ENCODE measurements around the gene LOX.

Gene LOX

DNA sequence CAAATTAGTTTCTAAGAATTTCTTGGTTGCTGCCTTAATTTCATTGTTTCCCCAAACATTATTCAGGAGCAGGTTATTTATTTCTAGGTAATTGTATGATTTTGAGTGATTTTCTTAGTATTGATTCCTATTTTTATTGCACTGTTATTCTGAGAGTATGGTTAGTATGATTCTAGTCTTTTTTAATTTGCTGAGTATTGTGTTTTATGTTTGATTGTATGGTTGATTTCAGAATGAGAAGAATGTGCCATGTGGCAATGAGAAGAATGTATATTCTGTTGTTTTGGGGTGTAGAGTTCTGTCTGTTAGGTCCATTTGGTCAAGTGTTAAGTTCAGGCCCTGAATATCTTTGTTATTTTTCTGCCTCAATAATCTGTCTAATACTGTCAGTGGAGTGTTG, 27.1 kb downstream of the LOX start:
- no peak for DNase-seq

DNA sequence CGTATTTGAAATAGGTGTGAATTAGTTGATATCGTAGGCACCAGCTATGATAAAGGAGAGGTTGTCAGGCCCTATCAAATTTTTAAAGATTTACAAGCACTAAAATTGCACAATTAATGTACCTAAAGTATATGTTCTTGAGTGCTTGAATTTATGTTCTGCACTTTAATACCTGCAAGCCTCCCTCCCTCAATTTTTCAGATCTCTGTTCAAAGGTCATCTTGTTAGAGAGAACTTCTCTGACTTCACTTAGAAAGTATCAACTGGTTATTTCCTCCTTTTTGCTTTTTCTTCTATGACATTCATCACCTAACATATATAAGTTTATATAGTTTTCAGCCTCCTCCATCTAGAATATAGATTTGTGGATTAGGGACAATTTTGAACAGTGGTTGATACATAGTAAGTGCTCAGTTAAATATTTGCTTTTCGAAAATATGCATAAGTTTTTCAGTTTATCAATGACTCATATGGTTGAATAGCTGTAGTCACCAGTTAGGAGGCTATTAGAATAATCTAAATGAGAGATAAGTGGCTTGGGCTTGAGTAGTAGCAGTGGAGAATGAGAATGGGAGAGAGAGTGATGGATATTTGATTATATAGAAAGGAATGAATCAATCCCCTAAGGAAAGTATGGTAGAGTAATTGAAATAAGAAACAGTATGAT, 37.3 kb downstream of the LOX start:
- DNase-seq = no peak

DNA sequence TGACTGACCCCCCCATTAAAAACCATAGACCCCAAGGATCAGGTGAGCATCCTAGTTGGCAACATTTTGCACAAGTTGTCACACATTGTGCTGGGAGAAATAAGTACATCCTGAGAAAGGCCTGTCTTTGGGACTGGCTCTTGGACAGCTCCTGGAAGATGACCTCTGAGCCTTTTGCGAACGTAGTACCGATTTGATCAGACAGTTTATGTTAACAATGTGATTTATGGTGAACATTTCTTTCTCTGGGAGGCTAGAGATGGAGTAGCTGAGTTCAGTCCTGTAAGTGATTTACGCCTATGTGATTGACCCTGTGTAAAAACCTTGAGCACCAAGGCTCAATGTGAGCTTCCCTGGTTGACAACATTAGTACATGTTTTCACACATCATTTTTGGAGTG, 41.7 kb downstream of the LOX start:
- no peak for DNase-seq

DNA sequence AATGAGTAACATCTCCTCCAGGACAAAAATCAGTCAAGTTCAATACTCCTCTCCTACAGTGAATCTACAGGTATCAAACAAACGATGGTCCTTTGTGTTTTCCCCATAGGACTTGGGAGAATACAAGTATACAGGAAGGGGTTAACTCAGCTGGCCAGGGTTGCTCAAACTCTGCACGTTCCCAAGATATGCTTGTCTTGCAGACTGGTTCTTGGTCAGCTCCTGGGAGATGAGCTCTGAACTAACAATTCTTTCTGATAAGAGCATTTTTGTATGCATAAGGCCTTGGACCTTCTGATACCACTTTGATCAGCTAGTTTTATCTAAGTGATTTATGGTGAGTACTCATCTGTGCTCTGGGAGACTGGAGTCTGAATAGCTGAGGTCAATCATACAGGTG, 42.1 kb downstream of the LOX start:
- no peak for DNase-seq

DNA sequence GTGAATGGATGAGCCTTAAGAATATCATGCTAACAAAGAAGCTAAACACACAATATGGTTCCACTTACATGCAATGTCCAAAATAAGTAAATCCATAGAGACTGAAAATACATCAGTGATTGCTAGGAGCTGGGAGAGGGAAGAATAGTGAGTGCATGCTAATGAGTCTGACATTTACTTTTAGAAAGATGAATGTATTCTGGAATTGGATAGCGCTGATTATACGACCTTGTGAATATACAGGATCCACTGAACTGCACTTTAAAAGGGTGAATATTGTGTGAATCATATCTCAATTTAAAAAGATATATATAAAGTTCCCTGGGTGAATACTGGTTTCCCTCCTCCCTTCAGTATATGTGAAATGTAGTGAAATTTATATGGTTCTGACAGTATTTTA, 46.2 kb downstream of the LOX start:
- no peak for DNase-seq

DNA sequence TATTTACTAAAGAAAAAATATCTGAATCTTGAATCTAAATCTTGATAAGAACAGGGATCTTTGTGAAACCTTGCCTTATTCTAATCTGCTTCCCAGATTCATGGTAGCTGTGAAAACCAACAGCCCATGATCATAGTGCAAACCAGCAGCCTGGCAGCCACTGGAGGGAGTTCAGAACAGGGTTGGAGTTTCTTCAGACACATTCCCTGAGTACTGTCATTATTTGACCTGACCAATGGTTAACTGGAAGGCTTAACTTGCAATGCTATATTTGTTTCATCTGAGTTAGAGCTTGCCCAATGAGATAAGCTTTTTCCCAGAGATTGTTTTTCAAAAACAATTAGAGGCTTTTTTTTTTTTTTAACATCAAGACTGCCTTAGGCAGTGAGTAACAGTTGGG, 47.8 kb downstream of the LOX start:
- DNase-seq = no peak

DNA sequence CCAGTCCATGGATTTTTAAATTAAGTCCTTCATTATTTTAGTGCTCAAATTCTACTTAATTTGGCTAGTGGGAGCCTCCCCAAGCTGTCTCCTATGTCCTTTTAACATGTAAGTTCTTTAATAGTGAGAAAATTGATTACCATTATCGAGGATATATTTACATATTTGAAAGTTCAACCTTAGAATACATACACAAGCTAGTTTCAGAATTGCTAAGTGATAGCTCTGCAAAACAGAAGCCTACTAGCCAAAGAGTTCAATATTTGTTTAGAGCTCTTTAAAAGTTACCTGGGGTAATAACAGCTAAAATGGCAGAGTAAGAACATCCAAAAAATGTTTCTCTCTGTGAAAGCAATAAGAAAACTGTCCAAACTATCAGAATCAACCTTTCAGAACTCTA, 48.2 kb downstream of the LOX start:
- no peak for DNase-seq

DNA sequence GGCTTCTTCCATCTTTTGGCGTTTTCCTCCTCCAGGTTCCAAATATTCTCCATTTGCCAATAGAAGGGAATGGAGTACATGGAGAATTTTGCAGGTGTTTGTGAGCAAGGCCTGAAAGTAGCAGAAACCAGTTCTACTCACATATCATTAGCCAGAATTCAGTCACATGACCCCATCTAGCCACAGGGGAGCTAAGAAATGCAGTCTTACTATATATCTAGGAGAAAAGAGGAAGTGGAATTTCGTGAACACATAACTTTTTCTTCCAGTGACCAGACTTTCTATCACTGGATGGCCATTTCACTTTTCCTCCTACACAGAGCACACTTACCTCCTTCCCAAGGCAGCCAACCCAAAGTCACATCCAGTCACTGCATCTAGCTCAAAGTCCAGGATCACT, 55.1 kb downstream of the LOX start:
- DNase-seq = no peak

DNA sequence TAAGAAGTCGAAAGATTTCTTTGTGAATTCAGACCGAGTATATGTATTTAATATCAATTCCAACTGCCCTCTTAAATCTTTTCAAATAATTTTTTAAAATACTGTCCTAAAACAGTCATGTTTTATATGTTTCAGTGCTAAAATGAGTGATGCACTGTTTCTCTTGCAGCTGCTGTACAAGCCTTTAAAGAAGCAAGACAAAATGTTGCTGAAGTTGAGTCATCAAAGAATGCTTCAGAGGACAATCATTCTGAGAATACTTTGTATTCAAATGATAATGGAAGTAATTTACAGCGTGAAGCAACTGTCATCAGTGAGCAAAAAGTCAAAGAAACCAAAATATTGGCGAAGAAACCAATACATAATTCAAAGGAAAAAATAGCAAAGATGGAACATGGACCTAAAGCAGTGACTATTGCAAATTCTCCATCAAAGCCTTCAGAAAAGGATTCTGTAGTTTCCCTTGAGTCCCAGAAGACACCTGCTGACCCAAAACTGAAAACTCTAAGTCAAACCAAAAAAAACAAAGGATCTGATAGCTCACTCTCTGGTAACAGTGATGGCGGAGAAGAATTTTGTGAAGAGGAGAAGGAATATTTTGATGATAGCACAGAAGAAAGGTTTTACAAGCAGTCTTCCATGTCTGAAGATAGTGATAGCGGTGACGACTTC, 58.0 kb downstream of the LOX start:
- no peak for DNase-seq

DNA sequence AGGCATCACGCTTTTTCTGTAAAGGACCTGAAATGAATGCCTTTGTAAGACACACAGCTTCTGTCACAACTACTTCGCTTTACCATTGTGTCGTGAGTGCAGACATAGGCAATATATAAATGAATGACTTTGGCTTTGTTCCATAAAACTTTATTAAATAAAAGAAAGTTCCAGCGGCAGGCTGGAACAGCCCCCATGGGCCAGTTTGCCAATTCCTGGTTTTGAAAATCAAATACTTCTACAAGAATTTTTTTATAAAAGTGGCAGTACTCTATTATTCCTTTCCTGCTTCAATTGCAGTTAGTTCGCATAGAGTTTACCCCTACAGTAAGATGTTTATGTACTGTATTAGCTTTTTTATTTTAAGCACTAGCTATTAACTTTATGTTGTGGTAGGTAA, 62.6 kb downstream of the LOX start:
- no peak for DNase-seq

DNA sequence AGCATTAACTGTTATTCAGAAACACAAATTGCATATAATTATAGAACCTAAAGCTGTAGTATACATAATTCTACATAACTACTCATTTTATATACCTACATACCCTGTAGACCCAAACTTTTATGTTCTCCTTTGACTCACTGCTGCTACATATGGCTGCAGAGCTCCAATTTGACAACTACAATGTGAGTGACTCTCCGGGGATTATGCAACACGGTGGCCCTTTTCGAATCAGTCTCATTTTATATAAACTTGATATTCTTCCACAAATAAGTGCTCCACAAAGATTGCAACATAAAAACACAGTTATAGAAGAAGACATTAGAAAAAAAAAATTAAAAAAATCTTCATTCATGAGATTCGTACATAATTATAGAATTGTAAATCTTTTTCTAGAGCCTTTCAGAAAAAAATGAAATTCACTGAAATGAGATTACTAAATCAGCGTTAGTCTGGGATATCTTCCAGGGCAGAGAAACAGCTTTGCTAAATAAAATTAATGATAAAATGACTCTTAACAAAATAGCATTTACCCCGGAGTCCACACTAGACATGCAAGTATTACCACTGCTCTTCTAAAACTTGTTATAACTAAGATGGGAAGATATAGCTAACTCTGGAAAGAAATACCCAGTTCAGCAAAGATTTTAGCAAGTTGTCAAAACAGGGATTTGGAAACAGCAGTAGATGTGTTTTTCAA, 63.7 kb downstream of the LOX start:
- DNase-seq = no peak
